ENCODE measurements around the gene NDUFAF4.

The NDUFAF4 gene

GRCh38 chr6:96923400-96923799, 25.7 kb upstream of the NDUFAF4 start:
- H3K4me3 ChIP-seq (replicated peaks; ENCODE audit: low read depth, low read length): no peak overlapping the region
- no peak for DNase-seq (ENCODE audit: extremely low read depth, low read depth)

DNA sequence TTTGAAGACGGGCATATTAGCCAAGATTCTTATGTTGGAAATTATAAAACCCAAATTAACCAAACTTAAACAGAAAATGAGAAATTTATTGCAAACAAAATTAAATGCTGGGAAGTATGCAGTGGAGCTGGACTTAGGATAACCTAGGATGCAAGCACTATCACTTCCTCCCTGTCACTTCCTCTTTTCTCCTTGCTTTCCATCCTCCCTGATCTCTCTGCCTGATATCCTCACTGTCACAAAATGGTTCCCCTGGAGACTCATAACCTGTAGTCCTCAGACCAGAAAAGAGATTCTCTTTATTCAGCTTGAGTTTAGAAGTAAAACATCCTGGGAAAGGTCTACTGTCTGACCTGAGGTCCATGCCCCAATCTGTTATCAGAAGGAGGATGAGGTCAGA, 19.4 kb upstream of the NDUFAF4 start:
- no peak for DNase-seq (ENCODE audit: extremely low read depth, low read depth)
- H3K4me3 ChIP-seq (replicated peaks; ENCODE audit: low read depth, low read length): no peak overlapping the region
- TF ChIP-seq, protein P1, sequence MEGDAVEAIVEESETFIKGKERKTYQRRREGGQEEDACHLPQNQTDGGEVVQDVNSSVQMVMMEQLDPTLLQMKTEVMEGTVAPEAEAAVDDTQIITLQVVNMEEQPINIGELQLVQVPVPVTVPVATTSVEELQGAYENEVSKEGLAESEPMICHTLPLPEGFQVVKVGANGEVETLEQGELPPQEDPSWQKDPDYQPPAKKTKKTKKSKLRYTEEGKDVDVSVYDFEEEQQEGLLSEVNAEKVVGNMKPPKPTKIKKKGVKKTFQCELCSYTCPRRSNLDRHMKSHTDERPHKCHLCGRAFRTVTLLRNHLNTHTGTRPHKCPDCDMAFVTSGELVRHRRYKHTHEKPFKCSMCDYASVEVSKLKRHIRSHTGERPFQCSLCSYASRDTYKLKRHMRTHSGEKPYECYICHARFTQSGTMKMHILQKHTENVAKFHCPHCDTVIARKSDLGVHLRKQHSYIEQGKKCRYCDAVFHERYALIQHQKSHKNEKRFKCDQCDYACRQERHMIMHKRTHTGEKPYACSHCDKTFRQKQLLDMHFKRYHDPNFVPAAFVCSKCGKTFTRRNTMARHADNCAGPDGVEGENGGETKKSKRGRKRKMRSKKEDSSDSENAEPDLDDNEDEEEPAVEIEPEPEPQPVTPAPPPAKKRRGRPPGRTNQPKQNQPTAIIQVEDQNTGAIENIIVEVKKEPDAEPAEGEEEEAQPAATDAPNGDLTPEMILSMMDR (IDR thresholded peaks at IDR 0.05; ENCODE audit: low read depth, low read length, missing control alignments): no peak

More at GRCh38 chr6:96923400-96923799, 25.7 kb upstream of the NDUFAF4 start:
- TF ChIP-seq, protein P1 (IDR thresholded peaks at IDR 0.05; ENCODE audit: low read depth, low read length, missing control alignments): no peak

- no peak for DNase-seq (ENCODE audit: extremely low read depth, low read depth)
- no peak overlapping the region for H3K4me3 ChIP-seq (replicated peaks; ENCODE audit: low read depth, low read length)
- TF ChIP-seq, protein P1 (IDR thresholded peaks at IDR 0.05; ENCODE audit: low read depth, low read length, missing control alignments): no peak
Observed at GRCh38 chr6:96913621-96914020, 15.9 kb upstream of the NDUFAF4 start.

DNA sequence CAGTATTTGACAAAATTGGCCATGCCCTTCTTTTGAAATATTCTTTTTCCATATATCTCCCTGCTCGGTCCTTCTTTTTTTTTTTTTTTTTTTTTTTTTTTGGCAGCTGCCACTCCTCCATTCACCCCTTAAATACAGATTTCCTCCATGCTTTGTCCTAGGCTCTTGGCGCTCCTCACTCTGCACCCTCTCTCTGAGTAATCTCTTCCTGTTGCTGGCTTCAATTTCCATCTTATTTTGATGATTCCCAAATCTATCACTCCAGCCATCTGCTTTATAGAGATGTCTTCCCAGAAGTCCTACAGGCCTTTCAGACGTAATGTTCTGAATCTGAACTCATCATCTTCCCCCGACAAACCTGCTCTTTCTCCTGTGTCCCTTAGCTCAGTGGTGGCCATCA, 14.1 kb upstream of the NDUFAF4 start:
- TF ChIP-seq, protein P1 (IDR thresholded peaks at IDR 0.05; ENCODE audit: low read depth, low read length, missing control alignments): no peak
- DNase-seq (ENCODE audit: extremely low read depth, low read depth): no peak

GRCh38 chr6:96911171-96911570, 13.5 kb upstream of the NDUFAF4 start:
- TF ChIP-seq, protein P1 (IDR thresholded peaks at IDR 0.05; ENCODE audit: low read depth, low read length, missing control alignments): no peak
- DNase-seq (ENCODE audit: extremely low read depth, low read depth): no peak
- no peak overlapping the region for H3K4me3 ChIP-seq (replicated peaks; ENCODE audit: low read depth, low read length)

More for the DNA sequence above, 14.1 kb upstream of the NDUFAF4 start:
- H3K4me3 ChIP-seq (replicated peaks; ENCODE audit: low read depth, low read length): no peak overlapping the region

DNA sequence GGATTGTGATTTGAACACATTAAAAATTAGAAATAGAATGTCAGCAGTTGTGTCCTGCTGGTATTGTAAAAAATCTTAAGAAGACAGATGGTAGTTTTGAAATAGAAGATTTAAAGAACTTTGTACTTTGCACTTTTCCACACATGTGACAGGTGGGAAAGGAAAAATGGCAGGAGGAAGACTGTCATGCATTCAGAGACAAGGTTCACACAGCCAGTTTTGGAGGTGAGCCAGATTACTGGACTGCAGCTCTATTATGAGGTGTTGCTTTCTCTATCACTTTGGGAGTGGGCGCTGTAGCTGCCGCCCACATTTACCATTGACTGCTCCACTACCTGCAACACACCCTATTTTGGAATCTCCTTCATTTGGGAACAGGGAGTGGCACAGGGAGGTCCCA, 12.1 kb upstream of the NDUFAF4 start:
- H3K4me3 ChIP-seq (replicated peaks; ENCODE audit: low read depth, low read length): no peak overlapping the region
- TF ChIP-seq, protein P1 (IDR thresholded peaks at IDR 0.05; ENCODE audit: low read depth, low read length, missing control alignments): no peak
- DNase-seq (ENCODE audit: extremely low read depth, low read depth): no peak

GRCh38 chr6:96907498-96907897, 9.8 kb upstream of the NDUFAF4 start:
- TF ChIP-seq, protein P1 (IDR thresholded peaks at IDR 0.05; ENCODE audit: low read depth, low read length, missing control alignments): no peak
- no peak for DNase-seq (ENCODE audit: extremely low read depth, low read depth)
- no peak overlapping the region for H3K4me3 ChIP-seq (replicated peaks; ENCODE audit: low read depth, low read length)

All from HFF-Myc (cell line).